Measurements from ENCODE around the gene MORN1.

The MORN1 gene

GRCh38 chr1:2318314-2319278 is 72.8 kb downstream of the MORN1 start:
- DNase-seq (ENCODE audit: low read depth) = no peak

GRCh38 chr1:2317230-2318065 is 73.9 kb downstream of the MORN1 start:
- no peak for DNase-seq (ENCODE audit: low read depth)

- no peak for DNase-seq (ENCODE audit: low read depth)
Measured at GRCh38 chr1:2316451-2316961, 74.8 kb downstream of the MORN1 start.

GRCh38 chr1:2315674-2316450 is 75.5 kb downstream of the MORN1 start:
- no peak for DNase-seq (ENCODE audit: low read depth)

GRCh38 chr1:2314803-2315673 is 76.3 kb downstream of the MORN1 start:
- DNase-seq (ENCODE audit: low read depth) = no peak

- DNase-seq (ENCODE audit: low read depth) = no peak
Measured at GRCh38 chr1:2314273-2314802, 77.0 kb downstream of the MORN1 start.

DNA sequence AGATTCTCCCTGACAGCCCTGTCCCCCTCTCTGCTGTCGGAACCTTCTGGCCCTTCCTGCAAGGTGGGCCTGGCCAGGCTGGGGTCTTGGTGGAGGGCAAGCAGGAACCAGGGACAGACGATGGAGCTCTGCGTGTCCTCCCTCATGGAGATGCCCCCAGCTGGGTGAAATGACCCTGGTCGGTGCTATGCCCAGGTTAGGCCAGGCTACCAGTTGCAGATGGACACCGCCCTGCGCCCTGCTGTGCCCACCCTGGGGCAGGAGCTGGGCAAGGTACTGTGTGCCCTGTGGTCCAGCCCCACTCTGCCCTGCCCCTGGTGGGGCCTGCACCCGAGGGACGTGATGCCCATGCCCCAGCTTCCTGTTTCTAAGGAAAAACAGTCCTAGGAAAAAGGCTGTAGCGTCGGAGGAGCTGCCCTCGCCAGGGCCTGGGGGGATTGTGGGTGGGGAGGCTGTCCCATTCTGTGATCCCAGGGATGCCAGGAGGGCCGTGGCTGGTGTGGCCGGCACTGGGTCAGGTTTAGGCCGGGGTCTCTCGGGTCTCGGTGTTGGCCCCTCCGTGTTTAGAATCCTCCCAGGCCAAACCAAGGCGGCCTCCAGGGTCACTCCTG is 77.6 kb downstream of the MORN1 start:
- DNase-seq (ENCODE audit: low read depth) = no peak

- no peak for DNase-seq (ENCODE audit: low read depth)
Measured at GRCh38 chr1:2312515-2313301, 78.6 kb downstream of the MORN1 start.

DNA sequence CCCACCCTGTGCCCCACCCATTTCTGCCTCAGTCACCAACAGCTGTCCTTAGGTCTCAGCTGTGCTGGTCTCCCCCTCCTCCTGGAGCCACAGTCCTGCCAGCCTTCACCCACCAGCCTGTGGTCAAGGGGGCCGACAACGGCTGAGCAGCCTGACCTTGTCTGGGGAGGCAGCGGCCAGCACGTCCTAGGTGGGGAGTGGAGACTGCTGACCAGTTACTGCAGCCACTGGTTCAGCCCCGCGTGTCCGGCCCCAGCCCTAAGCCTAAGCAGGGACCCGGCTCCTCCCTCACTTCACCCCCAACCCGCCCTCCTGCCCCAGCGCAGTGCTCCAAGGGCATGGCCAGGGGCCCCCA is 79.2 kb downstream of the MORN1 start:
- DNase-seq (ENCODE audit: low read depth) = no peak

DNA sequence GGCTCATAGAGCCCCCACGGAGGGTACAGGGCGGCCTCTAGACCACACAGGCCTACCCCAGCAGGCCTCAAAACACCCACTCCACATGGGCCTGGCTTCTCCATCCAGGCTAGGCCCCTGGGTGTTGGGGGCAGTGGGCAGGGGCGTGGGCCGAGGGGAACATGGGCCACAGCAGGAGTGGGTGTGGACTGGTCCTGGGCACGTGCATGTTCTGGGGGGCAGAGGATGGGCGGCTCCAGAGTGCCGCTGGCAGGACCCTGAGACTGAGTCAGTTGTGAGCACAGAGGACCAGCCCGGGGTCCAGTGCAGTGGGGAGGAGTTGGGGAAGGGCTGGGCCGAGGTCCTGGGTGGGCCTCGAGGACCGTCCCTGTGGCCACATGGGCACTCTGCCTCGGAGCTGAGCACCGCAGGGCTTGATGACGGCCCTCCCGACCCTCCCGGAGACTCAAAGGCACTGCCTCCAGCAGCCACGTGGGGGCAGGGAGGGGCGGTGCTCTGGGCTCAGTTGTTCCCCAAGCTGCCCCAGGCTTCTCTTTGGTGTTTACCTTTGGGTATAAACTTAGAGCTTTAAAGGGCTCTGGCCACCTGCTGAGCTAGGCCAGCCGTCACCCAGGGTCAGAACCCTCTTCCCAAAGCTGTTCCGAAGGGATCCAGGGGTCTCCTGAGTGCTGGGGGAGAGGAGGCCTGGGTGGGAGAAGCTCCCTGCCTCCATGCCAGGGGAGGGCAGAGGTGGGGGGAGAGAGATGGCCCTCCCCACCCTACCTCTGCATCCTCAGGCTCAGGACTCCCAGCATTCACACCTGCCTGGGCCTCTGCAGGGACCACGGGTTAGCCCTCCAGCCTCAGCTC is 79.9 kb downstream of the MORN1 start:
- no peak for DNase-seq (ENCODE audit: low read depth)

GRCh38 chr1:2310332-2311183 is 80.8 kb downstream of the MORN1 start:
- no peak for DNase-seq (ENCODE audit: low read depth)

GRCh38 chr1:2308844-2309243 is 82.5 kb downstream of the MORN1 start:
- DNase-seq (ENCODE audit: low read depth) = no peak

GRCh38 chr1:2307972-2308371 is 83.4 kb downstream of the MORN1 start:
- no peak for DNase-seq (ENCODE audit: low read depth)

GRCh38 chr1:2307064-2307605 is 84.2 kb downstream of the MORN1 start:
- no peak for DNase-seq (ENCODE audit: low read depth)

GRCh38 chr1:2306151-2306978 is 85.0 kb downstream of the MORN1 start:
- DNase-seq (ENCODE audit: low read depth) = no peak

DNA sequence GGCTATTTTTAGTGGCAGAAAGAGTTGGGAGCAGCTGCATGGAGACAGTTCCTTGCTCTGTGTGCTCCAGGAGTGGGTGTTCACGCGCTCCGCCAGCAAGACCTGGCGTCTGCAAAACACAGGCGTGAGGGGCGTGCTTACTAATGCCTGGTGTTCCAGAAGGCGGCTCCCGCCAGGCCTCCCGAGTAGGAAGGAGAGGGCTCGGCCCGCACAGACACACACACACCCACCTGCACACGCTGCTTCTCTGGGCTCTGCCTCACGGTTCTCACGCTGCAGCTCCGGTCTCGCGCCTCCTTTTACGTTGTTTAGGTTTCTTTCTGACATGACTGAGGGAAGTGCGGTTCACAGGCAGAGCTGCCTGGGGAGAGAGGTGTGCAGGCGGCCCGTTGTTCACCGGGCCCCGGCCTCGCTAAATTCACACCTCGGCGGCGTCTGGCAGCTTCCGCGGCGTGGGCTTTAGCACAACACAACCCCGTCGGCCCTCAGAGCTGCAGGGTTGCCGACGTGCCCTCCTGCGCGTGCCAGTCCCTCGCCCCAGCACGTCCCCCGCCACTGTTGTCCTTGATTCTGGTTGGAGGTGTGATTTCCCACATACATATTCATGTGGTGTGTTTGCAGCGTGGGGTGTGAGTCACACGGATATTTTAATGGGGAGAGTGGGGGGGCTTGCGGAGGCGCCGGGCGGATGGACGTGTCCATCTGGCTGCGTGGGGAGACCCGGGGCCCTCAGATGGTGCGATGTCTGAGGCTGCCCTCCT is 86.3 kb downstream of the MORN1 start:
- DNase-seq (ENCODE audit: low read depth) = no peak

Data from activated gamma-delta T cell treated with anti-CD3 and anti-CD28 coated beads, Interleukin-2, amount 50 U/mL, for 16 hours (primary cell).